Activated CD4-positive, alpha-beta T cell treated with anti-CD3 and anti-CD28 coated beads, Interleukin-10, Interleukin-2, amounts not matched to agents 100 ng/mL and 50 ng/mL, durations not matched to agents 16 hours and 8 hours (primary cell): ENCODE results near the gene HES7.

ENCODE experiments used
- DNase-seq: peaks from one replicate; pipeline ENCODE4 v3.0.0-alpha.2; 2020

The HES7 gene

DNA sequence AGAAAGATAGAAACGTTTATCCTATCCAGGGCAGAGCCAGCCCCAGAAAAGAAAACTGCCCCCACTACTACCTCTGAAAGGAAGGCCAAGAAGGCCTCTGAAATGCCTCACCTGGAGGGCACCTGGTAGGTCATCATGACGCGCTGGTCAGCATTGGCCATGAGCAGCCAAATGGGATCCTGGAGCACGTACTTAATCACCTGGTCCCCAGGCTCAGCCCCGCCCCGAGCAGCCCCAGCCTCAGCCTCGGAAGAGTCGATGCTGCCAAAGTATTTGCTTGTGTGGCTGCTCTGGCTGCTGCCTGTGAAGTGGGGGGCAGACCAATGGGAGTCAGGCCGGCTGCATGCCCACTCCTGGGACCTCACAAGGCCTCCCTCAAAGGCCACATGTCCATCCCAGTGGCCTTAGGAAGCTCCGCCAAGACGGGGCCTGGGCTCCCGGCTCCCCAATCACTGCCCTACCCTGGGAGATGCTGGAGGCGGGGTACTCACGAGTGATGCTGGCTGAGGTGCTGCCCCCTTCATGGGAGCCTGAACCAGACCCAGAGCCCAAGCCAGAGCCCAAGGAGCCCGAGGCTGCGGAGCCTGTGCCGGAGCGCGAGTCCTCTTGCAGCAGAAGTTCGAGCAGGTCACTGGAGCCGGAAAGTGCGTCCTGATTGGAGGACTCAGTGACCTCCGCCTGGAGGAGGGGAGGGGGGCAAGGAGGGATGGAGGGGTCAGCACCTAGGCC lies 18.4 kb upstream of the HES7 start:
- DNase-seq, result no peak

DNA sequence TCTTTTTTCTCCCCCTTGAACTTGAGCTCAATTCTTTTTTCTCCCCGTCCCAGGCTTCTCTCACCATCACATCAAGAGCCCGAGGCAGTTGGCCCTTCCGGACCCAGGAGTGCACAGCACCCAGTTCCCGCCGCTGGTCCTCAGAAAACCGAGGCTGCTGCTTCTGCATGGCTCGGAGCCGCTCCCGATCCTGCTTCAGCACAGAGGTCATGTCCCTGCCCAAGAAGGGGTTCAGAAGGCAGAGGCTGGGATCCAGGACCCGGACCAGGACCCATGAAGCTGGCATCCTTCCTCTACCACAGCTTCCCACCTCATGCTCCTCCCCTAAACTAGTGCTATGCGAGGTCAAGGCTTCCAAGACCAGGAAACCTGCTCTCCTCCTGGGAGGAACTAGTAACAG lies 17.8 kb upstream of the HES7 start:
- DNase-seq, result no peak

DNA sequence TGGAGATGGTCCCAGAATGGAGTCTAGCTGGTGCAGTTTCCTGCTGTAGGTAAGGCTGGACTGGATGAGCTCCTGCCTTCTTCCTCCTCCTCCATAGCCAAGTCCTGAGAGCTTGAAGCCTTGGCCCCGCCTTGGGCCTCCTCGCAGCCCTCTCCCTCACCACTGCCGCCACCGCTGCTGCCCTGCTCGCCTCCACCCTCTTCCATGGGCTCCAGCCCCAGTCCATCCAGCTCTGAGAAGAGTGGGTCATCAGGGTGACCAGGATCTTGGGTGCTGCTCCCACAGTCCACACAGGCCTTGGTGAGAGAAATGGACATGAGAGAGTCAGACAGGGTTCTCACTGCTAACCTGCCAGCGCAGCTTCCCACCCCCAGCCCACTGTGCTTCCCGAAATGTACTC lies 17.1 kb upstream of the HES7 start:
- DNase-seq, result no peak

DNA sequence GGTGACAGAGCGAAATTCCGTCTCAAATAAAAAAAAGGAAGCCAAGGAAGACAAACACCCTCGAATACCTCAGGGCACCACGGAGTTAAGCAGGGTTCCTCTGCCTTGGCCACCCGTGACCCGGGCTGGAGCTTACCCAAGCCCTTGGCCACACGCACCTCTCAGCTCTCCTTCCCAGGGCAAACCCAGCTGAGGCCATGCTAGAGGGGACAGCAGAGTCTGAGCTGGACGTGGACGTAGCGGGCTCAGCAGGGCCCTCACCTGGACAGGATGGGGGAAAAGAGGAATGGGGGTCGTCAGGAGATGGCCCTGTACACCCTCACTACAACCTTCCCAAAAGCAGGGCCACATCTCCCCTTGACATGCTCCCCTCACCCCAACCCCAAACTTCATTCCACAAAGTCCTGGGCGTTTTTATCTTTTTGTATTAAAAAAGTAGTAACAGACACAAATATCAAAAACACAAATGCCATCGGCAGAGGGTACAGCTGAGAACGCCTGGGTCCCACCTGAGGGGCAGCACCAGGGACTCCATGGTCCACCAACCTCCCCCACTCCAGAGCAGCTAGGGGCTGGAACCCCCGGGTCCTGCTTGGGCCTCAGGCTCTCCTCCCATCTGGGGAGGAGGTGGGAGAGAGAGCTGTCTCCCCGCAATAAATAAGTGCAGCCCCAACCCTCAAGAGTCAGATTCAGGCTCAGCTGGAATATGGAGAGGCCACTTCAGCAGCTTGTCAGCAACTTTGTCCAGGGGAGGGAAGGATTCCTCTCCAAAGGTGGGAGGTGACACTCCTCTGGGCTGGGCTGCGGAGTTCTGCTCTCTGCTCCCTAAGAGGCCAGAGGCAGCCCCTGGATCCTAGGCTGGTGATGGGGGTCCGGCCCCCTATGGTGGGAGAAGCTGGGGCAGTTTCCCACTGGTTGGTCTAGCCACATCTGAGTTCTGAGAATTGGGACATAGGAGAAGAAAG lies 16.4 kb upstream of the HES7 start:
- DNase-seq, result no peak

DNA sequence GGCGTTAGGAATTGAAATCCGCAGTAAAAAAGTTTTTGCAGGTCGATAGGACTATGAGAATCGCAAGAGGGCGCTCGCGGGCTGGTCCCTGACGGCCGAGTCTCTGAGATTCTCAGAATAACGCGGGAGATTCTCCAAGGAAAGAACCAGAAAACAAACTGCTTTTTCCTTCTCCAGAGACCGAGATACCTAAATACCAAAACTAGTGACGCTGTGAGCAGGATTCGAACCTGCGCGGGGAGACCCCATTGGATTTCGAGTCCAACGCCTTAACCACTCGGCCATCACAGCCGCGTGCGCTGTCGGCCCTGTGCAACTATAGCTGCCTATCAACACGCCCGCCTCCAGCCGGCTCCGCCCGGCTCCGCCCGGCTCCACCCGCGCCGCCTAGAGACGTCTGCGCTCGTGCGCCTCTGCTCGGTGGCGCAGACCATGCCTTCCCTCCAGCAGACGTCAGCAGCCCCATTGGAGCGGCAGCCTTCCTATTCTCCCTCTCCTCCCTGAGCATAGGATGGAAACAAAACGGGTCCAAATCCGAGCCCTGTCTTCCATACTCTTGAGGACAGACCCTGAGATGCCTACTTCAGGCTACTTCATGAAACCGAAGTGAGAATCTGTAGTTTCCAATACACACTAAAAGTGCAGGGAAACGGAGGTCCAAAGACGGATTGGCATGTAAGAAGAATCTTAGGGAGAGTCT lies 14.9 kb upstream of the HES7 start:
- DNase-seq, result peak; percentile 99

DNA sequence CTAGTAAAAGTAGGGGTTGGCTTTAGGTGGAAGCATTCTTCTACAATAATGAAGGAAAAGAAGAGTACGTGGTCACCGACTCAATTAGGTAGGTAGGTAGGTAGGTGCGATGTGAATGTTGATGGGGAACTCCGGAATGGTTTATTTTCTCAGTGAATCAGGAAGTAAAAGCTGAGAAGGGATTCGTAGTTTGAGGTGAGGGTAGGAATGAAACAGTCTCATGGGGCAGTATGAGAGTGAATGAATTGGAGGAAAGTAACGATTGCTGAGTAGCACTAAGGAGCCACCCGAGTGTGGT lies 14.4 kb upstream of the HES7 start:
- DNase-seq, result no peak

DNA sequence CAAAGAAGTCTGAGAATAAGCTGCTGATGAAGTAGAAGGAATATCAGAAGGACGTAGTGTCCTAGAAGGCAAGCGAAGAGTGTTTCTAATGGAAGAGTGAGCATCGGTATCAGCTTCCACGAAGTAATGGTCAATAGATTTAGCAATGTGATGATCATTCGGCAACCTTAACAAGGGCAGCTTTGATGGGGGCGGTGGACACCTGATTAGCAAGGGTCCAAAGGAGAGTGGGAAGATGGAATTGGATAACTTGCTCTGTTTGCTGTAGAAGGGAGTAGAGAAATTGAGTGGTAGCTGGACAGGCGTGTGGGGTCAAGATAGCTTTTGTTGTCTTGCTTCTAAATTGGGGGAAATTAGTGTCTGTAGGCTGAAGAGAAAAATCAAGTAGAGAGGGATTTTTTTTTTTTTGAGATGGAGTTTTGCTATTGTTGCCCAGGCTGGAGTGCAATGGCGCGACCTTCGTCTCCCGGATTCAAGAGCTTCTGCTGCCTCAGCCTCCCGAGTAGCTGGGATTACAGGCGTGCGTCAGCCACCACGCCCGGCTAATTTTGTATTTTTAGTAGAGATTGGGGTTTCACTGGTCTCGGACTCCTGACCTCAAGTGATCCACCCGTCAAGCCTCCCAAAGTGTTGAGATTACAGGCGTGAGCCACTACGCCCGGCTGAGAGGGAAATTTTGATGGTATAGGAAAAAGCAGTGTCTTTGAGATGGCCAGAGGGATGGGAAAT lies 13.9 kb upstream of the HES7 start:
- no peak for DNase-seq

DNA sequence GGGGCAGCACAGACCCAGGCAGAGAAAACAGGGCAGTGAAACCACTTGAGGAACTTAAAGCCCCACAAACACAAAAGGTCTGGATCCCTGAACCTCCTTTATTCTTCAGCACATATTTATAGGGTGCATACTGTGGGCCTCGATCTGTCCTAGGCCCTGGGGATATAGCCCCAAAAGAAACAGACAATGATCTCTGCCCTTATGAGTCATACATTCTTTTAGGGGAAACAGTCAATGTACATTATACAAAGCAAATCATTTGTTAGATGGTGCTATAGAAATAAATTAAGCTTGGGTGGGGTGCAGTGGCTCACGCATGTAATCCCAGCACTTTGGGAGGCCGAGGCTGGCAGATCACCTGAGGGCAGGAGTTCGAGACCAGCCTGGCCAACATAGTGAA lies 10.0 kb upstream of the HES7 start:
- DNase-seq, result no peak

DNA sequence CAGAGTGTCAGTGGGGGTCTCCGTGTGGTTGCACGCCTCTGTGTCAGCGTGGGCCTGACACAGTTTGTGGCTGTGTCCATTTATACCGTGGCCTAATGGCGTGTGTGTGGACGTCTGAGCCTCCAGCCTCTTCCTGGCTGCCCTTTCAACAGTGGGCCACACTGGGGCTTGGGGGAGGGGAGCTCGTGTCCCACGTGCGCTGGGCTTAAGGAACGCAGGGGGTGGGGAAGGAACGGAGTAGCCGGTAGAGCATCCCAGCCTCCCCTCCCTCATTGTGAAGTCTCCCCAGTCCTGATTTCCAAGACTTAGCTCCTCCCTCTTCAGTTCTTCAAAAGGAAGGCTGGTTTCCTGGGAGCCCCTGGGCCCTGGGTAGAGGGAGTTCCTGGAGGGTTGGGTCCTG lies 9.5 kb upstream of the HES7 start:
- DNase-seq, result no peak

DNA sequence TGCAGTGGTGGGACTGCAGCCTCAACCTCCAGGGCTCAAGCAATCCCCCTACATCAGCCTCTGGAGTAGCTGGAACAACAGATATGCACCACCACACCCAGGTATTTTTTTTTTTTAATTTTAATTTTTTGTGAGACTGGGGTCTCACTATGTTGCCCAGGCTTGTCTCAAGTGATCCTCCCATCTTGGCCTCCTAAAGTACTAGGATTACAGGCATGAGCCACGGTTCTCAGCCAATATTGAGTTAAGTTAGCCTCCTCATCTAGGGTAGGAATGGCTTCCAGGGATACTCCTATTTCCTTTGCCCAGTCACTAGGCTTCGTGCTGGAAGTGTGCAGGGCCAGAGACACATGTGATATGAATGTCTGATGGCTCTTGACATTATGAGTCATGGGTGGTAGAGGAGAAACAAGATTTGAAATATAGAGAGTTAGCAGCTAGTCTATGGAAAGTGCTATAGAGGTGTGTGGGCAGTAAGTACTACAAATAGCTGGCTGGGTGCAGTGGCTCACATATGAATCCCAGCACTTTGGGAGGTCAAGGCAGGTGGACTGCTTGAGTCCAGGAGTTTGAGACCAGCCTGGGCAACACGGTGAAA lies 8.0 kb upstream of the HES7 start:
- no peak for DNase-seq

DNA sequence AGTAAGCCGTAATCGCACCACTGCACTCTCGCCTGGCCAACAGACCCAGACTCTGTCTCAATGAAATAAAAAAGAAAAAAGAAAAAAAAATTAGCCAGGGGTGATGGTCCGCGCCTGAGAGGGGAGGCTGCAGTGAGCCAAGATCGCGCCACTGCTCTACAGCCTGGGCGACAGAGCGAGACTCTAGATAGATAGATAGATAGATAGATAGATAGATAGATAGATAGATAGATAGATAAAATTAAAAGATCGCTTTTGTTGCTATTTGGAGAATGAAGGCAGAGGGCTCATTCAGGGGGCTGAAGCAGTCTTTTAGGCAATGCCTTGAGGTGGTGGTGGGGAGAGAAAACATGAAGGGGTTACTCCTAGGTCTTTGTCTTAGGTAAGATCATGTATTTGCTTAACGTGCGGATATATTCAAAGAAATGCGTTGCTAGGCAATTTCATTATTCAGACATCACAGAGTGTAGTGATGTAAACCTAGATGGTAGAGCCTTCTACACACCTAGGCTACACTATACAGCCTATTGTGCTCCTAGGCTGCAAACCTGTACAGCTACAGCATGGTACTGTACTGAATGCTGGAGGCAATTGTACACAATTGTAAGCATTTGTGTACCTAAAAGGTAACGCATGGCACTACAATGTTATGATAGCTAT lies 4.3 kb upstream of the HES7 start:
- no peak for DNase-seq

DNA sequence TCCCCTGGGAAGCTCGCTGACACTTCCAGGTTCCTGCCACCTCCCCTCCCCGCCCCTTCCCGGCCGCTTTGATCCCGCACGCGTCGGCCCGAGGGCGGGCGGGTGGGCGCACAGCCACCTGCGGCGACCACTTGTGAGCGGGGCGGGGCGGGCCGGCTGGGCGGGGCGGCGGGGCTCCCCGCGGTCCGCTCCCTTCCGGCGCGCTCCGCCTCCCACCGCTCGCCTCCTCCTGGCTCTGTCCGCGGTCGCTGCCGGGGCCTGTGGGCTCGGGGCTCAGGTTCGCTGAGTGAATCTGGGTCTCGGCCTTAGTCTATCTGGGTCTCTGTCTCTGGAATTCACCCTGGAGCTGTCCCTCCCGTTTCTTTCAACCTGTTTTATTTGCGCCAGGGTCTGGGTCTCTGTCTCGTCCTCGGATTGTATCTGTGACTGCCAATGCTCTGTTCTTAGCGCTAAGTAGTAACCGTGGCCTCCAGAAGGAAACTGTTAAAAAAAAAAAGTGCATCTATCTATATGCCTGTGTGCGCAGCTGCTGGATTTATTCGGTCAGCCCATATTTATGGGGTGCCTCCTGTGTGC lies 2.7 kb upstream of the HES7 start:
- DNase-seq, result peak; percentile 65

DNA sequence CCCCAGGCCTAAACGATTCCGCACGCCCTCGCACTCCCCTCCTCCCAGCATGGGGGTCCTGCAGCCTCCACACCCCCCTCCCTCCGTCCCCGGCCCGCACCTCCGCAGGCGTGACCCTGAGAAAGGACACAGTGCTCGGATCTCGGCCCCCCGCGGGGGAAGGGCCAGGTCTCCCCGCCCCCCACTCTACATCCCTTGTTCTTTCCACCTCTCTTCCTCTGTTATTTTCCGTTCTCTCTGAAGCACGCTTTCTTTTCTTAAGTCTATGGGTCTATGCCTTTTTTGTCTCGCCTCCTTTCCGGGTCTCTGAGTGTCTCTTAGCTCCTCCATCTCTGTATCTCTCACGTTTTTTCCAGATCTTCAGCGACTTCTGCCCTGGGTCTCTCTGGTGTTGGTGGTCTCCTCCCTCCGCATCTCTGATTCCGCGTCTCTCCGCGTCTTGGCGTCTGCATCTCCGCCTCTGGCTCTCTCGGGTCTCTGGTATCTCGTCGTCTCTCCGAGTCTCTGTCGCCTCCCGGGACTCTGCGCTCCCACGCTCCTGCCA lies 2.1 kb upstream of the HES7 start:
- DNase-seq, result peak; percentile 22

DNA sequence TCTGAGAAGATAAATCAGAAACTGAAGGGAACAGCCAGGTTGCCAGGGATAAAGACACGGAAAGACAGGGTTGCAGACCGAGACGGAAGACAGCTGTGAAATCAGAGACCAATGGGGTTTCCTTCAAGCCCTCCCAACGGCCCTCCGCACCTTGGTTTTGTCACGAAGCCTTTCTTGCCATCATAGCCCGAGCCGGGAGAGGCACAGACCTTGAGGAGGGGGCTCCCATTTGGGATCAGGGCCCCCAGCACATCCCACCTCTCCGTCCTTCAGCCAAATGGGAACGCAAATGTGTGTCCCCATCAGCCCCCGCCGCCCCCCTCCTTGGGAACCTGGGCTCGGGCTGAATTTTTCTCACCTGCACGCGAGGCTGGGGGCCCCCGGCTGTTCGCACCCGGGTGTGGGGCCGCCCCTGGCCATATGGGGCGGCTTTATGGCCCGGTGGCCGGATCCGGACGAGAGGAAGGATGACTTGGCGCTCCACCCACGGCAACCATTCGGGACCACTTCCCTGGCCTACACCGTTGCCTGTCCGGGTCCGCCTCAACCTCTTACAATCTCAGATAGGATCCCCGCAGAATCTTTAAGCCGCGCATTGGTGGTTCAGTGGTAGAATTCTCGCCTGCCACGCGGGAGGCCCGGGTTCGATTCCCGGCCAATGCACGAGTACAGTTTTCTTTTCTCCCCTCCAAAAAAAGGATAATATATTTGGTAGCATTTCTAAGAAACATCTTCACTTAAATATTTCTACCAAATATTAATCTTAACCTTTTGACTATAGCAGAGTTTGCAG lies 1.4 kb upstream of the HES7 start:
- DNase-seq, result peak; percentile 91

DNA sequence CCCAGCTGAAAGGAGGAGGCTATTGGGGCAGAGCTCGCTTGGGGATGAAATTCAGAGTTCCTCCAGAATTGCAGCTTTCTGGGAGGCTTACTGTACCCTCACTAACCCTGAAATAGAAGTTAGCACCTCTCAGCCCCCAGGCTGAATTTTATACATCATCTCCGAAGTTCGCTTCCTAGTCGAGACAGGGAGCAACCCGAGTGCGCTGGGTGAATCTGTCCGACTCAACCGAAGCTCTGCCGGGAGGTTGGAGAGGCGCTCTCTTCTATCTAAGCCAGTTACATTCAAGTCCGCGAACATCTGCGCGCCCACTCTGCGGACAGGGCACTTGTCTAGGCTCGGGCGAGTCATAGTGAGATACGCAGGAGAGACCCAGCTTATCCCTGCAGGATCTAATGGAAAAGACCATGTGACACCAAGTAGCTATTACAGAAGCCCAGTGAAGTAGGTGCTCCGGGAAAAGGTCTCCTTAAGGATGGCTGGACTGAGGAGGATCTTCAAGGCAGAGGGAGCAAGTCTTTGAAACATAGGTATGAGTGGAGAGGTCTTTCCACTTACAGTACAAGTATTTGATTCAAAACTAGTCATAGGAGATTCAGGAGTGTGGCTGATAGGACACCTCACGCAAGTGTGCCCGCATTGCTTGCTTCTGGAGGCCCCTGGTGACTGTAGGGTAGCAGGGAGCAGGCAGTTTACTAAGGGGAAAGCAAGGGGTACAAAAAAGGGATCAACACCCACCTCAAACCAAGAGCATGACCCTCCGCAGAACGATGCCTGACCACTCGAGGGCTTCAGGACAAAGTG lies 646 bp upstream of the HES7 start:
- DNase-seq, result peak; percentile 41

DNA sequence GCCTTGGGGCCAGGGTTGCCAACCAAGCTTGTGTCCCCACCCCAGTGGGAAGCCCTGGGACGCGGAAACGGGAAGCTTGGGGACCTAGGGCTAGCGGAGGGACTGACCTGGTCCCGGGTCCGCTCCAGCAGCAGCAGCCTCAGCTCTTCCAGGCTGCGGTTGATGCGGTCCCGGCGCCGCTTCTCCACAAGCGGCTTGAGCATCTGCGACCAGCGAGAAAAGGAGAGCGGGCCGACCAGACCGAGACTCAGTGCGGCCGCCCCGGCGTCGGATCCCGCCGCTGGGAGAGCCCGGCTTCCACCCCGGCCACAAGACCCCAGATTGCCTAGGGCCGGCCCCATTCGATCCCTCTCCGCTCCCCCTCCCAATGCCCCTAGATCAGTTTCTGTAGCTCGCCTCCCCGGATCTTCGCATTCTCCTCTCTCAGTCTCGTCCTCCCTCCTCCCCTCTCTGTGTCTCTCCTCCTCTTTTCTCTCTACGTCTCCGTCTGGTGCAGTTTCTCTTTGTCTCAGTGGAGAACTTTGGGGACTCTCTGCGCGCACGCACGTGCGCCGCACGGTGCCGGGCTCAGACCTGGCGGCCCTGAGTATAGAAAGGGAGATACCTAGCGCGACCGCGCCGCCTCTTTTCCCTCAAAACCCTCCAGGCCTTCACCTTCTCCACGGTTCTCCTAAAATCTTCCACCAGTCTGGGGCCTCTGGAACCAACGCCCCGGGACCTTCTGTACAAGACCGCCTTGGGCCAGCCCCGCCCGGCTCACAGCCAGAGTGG lies 797 bp downstream of the HES7 start:
- DNase-seq, result peak; percentile 78

DNA sequence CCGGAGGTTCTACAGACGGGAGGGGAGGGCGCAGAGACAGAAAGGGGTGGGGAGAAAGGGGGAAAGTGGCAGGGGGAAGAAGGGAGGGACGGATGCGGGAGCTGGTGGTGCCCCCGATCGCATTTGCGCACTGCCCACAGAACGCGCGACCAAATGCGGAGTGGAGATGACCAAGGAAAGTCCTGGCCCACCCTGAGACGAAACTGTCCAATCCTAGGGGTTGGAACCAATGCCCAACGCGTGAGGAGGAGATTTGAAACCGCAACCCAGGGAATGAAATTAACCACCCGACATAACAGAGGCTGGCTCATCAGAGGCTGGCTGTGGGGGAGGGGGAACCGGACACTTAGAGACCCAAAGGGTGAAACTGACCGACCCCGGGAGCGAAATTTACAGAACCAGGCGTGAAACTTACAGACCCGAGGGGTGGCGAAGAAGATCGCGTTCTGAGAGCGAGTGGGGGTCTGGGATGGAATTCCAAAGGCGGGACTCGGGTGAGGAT lies 1.4 kb downstream of the HES7 start:
- DNase-seq, result peak; percentile 41

DNA sequence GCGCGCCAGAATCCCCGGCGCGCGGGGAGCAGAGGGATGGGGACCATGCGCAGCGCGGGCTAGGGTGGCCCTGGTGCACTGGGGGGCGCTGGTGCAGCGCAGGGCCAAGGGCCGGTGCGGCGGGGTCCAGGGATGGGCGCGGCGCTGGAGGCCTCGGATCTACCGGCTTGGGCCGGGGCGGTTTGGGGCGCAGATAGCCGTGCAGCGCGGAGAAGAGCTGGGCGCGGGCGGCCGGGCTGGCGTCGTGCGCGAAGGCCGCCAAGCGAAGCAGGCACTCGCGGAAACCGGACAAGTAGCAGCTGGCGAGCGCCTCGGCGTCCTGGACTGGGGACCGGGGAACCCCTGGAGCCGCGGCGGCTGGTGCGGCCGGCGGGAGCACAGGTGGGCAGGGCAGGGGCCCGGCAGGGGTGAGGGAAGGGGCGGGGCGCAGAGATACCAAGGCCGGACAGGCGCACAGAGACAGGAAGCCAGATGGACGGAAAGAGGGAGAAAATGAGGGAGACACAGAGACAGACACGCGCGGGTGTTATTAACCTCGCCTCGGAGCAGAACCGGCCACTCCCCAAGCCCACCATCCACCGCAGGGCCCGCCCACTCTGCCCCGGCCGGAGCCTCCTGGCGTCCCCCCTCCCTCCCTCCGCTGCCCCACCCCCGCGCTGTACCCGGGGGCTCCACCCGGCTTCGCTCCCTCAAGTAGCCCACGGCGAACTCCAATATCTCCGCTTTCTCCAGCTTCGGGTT lies 2.1 kb downstream of the HES7 start:
- peak; percentile 74 for DNase-seq
